Neural progenitor cell (in vitro differentiated cells): ENCODE data around the gene ADGB. TPM values are rescaled to one million over a fixed set of nuclear protein-coding genes. Genes with fewer than 3 reads are reported as not detected.
A peak's percentile ranks its signal among the peaks of the same experiment; 100 is the strongest.

ENCODE experiments used
- DNase-seq: peaks from one replicate; pipeline ENCODE4 v3.0.0-alpha.2; 2016; ENCODE audit warnings: low spot score
- H2AFZ ChIP-seq: fragments of 200-600 bp; sonication (generic); replicated peaks from 2 replicates; pipeline ENCODE4 v1.6.1; 2016; ENCODE audit warnings: antibody characterized with exemption
- H3F3A ChIP-seq: fragments of 200-600 bp; sonication (generic); 2 replicates; pipeline ENCODE4 v1.6.1; 2016; ENCODE audit warnings: antibody characterized with exemption, low read depth
- H3K27ac ChIP-seq: fragments of 200-600 bp; sonication (generic); 2 replicates; pipeline ENCODE4 v1.5.1; 2016; ENCODE audit warnings: mild to moderate bottlenecking
- H3K27me3 ChIP-seq: fragments of 200-600 bp; sonication (generic); 2 replicates; pipeline ENCODE4 v1.6.1; 2016; ENCODE audit warnings: mild to moderate bottlenecking, moderate library complexity
- H3K36me3 ChIP-seq: fragments of 200-600 bp; sonication (generic); 2 replicates; pipeline ENCODE4 v1.5.1; 2016
- H3K4me1 ChIP-seq: fragments of 200-600 bp; sonication (generic); 2 replicates; pipeline ENCODE4 v1.6.1; 2016; ENCODE audit warnings: mixed run types
- H3K4me2 ChIP-seq: fragments of 200-600 bp; sonication (generic); 2 replicates; pipeline ENCODE4 v1.6.1; 2016
- H3K4me3 ChIP-seq: fragments of 200-600 bp; sonication (generic); 2 replicates; pipeline ENCODE4 v1.5.1; 2016
- H3K79me2 ChIP-seq: fragments of 200-600 bp; sonication (generic); 2 replicates; pipeline ENCODE4 v1.6.1; 2016; ENCODE audit warnings: low read depth
- H3K9ac ChIP-seq: fragments of 200-600 bp; sonication (generic); 2 replicates; pipeline ENCODE4 v1.6.1; 2016
- H3K9me3 ChIP-seq: fragments of 200-600 bp; sonication (generic); 2 replicates; pipeline ENCODE4 v1.5.1; 2016; ENCODE audit warnings: low read depth
- H4K20me1 ChIP-seq: fragments of 200-600 bp; sonication (generic); 2 replicates; pipeline ENCODE4 v1.6.1; 2016; ENCODE audit warnings: low read depth
- H3K27ac Mint-ChIP-seq: 3 replicates; pipeline ENCODE4 v1.8.0; 2021; ENCODE audit warnings: mixed read lengths
- H3K27me3 Mint-ChIP-seq: 2 replicates; pipeline ENCODE4 v1.8.0; 2022; ENCODE audit warnings: low read depth, mild to moderate bottlenecking, inconsistent platforms, moderate library complexity, mixed read lengths; ENCODE audit not compliant: insufficient read depth
- H3K36me3 Mint-ChIP-seq: 3 replicates; pipeline ENCODE4 v1.8.0; 2021; ENCODE audit warnings: mixed read lengths
- H3K4me1 Mint-ChIP-seq: 3 replicates; pipeline ENCODE4 v1.8.0; 2021; ENCODE audit warnings: mixed read lengths
- H3K4me3 Mint-ChIP-seq: 3 replicates; pipeline ENCODE4 v1.8.0; 2021; ENCODE audit warnings: mild to moderate bottlenecking, moderate library complexity, mixed read lengths
- H3K9me3 Mint-ChIP-seq: 3 replicates; pipeline ENCODE4 v1.8.0; 2020; ENCODE audit warnings: mixed read lengths
- EZH2 ChIP-seq: fragments of 200-600 bp; sonication (generic); IDR thresholded peaks from 2 replicates; pipeline ENCODE4 v1.6.1; 2017; ENCODE audit warnings: antibody characterized with exemption, mild to moderate bottlenecking, moderate library complexity
- EZH2phosphoT487 ChIP-seq: fragments of 200-600 bp; sonication (generic); IDR thresholded peaks from 2 replicates; pipeline ENCODE4 v1.6.1; 2017; ENCODE audit warnings: antibody characterized with exemption
- total RNA-seq: library from RNA; depleted of rRNA; stranded (reverse); fragments of >200 nt; gene quantifications from 2 replicates; pipeline ENCODE4 v1.2.3, GENCODE V29; 2015; ENCODE audit warnings: low replicate concordance
- TF ChIP-seq, protein P1 (sequence below): fragments of 200-600 bp; sonication (generic); IDR thresholded peaks from 2 replicates; pipeline ENCODE4 v1.5.1; 2017; ENCODE audit warnings: antibody characterized with exemption, mild to moderate bottlenecking

ADGB gene
- total RNA-seq, 1 donor from 2014 or later = not detected

GRCh38 chr6:146857180-146857979 is 258.6 kb downstream of the ADGB start:
- H3K27ac Mint-ChIP-seq = peak overlapping the region; percentile 30
- peak overlapping the region; percentile 86 for H2AFZ ChIP-seq
- H3K4me2 ChIP-seq = peak overlapping the region; percentile 69
- no peaks in the 10 kb centered on the region for H3K79me2 ChIP-seq
- H3K9ac ChIP-seq = no peak overlapping the region
- H4K20me1 ChIP-seq = no peaks in the 10 kb centered on the region
- no peaks in the 10 kb centered on the region for H3K36me3 Mint-ChIP-seq
- H3K27me3 ChIP-seq = no peaks in the 10 kb centered on the region
- H3K36me3 ChIP-seq = no peaks in the 10 kb centered on the region
- peak; percentile 91 for DNase-seq
- H3K9me3 ChIP-seq = no peaks in the 10 kb centered on the region
- H3K4me1 ChIP-seq = peaks cover 8% of the 10 kb centered on the region
- no peak overlapping the region for H3K27ac ChIP-seq
- no peaks in the 10 kb centered on the region for H3K27me3 Mint-ChIP-seq
- peak overlapping the region; percentile 47 for H3K4me3 ChIP-seq
- peak overlapping the region; percentile 81 for H3K4me3 Mint-ChIP-seq
- H3K4me1 Mint-ChIP-seq = peaks cover 9% of the 10 kb centered on the region
- H3K9me3 Mint-ChIP-seq = no peaks in the 10 kb centered on the region
- no peak for TF ChIP-seq EZH2
- TF ChIP-seq, protein P1, sequence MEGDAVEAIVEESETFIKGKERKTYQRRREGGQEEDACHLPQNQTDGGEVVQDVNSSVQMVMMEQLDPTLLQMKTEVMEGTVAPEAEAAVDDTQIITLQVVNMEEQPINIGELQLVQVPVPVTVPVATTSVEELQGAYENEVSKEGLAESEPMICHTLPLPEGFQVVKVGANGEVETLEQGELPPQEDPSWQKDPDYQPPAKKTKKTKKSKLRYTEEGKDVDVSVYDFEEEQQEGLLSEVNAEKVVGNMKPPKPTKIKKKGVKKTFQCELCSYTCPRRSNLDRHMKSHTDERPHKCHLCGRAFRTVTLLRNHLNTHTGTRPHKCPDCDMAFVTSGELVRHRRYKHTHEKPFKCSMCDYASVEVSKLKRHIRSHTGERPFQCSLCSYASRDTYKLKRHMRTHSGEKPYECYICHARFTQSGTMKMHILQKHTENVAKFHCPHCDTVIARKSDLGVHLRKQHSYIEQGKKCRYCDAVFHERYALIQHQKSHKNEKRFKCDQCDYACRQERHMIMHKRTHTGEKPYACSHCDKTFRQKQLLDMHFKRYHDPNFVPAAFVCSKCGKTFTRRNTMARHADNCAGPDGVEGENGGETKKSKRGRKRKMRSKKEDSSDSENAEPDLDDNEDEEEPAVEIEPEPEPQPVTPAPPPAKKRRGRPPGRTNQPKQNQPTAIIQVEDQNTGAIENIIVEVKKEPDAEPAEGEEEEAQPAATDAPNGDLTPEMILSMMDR = peak; percentile 98
- no peak for TF ChIP-seq EZH2phosphoT487
- peaks cover 4% of the 10 kb centered on the region for H3F3A ChIP-seq

GRCh38 chr6:146857980-146858347 is 259.2 kb downstream of the ADGB start:
- Histone ChIP-seq H3K4me2 (peak overlapping the region; percentile 69), H4K20me1 (no peaks in the 10 kb centered on the region), H3K9ac (no peak overlapping the region), H2AFZ (peak overlapping the region; percentile 86), H3K9me3 (no peaks in the 10 kb centered on the region), H3F3A (peaks cover 4% of the 10 kb centered on the region), H3K79me2 (no peaks in the 10 kb centered on the region), H3K36me3 (no peaks in the 10 kb centered on the region), H3K27ac (no peak overlapping the region), H3K27me3 (no peaks in the 10 kb centered on the region), H3K4me3 (peak overlapping the region; percentile 47), H3K4me1 (peaks cover 8% of the 10 kb centered on the region)
- peaks cover 9% of the 10 kb centered on the region for H3K4me1 Mint-ChIP-seq
- H3K4me3 Mint-ChIP-seq = peak overlapping the region; percentile 81
- H3K27ac Mint-ChIP-seq = peak overlapping the region; percentile 65
- DNase-seq = peak; percentile 51
- H3K36me3 Mint-ChIP-seq = no peaks in the 10 kb centered on the region
- TF ChIP-seq, protein P1 = no peak
- TF ChIP-seq EZH2 (no peak), EZH2phosphoT487 (no peak)
- H3K9me3 Mint-ChIP-seq = no peaks in the 10 kb centered on the region
- no peaks in the 10 kb centered on the region for H3K27me3 Mint-ChIP-seq

DNA sequence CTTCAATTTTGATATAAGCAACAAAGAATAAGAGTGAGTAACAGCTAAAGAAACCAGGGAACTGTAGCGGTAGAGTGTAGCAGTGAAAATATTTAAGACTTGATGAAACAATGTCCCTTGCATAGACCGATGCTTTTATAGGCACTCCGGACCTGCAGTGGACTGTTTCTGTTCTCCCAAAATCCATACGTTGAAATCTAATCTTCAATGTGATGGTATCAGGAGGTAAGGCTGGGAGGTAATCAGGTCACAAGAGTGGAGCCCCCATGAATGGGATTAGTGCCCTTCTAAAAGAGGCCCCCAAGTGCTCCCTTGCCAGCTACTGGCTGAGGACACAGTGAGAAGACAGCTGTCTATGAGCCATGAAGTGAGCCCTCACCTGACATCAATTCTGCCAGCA is 260.4 kb downstream of the ADGB start:
- no peaks in the 10 kb centered on the region for H3K27me3 ChIP-seq
- DNase-seq = no peak
- H3K79me2 ChIP-seq = no peaks in the 10 kb centered on the region
- Mint-ChIP-seq H3K9me3 (no peaks in the 10 kb centered on the region), H3K4me1 (peaks cover 9% of the 10 kb centered on the region), H3K27ac (no peak overlapping the region), H3K36me3 (no peaks in the 10 kb centered on the region), H3K27me3 (no peaks in the 10 kb centered on the region), H3K4me3 (no peak overlapping the region)
- no peak overlapping the region for H3K27ac ChIP-seq
- peaks cover 4% of the 10 kb centered on the region for H3F3A ChIP-seq
- no peaks in the 10 kb centered on the region for H3K9me3 ChIP-seq
- H2AFZ ChIP-seq = no peak overlapping the region
- H3K9ac ChIP-seq = no peak overlapping the region
- no peaks in the 10 kb centered on the region for H4K20me1 ChIP-seq
- peaks cover 8% of the 10 kb centered on the region for H3K4me1 ChIP-seq
- TF ChIP-seq EZH2 (no peak), EZH2phosphoT487 (no peak)
- TF ChIP-seq, protein P1 = no peak
- H3K4me3 ChIP-seq = no peak overlapping the region
- H3K36me3 ChIP-seq = no peaks in the 10 kb centered on the region
- no peak overlapping the region for H3K4me2 ChIP-seq
